Right lobe of liver (tissue), 6 donors: Measurements from ENCODE around the gene PLA2G2C. TPM values are rescaled to one million over a fixed set of nuclear protein-coding genes. Genes with fewer than 3 reads are reported as not detected.

ENCODE experiments used
- ATAC-seq, 4 donors: fragments of 200-7000 bp; cut with Tn5 transposase; one replicate each; pipeline ENCODE4 v1.9.1; 2020; ENCODE audit warnings: mild to moderate bottlenecking in 4 of 4, moderate library complexity in 4 of 4
- DNase-seq, 3 donors: peaks; one replicate each; pipeline ENCODE4 v3.0.0-alpha.2; 2020
- H3K27ac ChIP-seq, 3 donors: fragments of 200-600 bp; one replicate each; pipeline ENCODE4 v1.8.0; 2022
- H3K27me3 ChIP-seq, 2 donors: fragments of 200-600 bp; one replicate each; pipeline ENCODE4 v1.8.0; 2022
- H3K36me3 ChIP-seq, 4 donors: fragments of 200-600 bp; sonication (generic) in 1 of 4; one replicate each; pipeline versions ENCODE4 v1.5.1 to v1.8.0; 2017 to 2022; ENCODE audit warnings: control low read depth in 1 of 4
- H3K4me1 ChIP-seq, 4 donors: fragments of 200-600 bp; sonication (generic) in 1 of 4; one replicate each; pipeline versions ENCODE4 v1.5.1 to v1.8.0; 2017 to 2022; ENCODE audit warnings: control low read depth in 1 of 4
- H3K4me3 ChIP-seq, 3 donors: fragments of 200-600 bp; one replicate each; pipeline ENCODE4 v1.8.0; 2022
- H3K9me3 ChIP-seq, 4 donors: fragments of 200-600 bp; sonication (generic) in 1 of 4; one replicate each; pipeline versions ENCODE4 v1.5.1 to v1.8.0; 2017 to 2022; ENCODE audit warnings: control low read depth in 1 of 4
- CTCF ChIP-seq, 4 donors: fragments of 200-600 bp in 3 of 4; fragments of 450-650 bp in 1 of 4; IDR thresholded peaks; one replicate each; pipeline versions ENCODE4 v1.5.1 to v1.8.0; 2016 to 2022; ENCODE audit warnings: antibody characterized with exemption in 4 of 4, mild to moderate bottlenecking in 2 of 4
- POLR2A ChIP-seq: fragments of 450-650 bp; IDR thresholded peaks from one replicate; pipeline ENCODE4 v1.6.1; 2017; ENCODE audit warnings: antibody characterized with exemption, mild to moderate bottlenecking
- WGBS: methylation state at CpG from one replicate; pipeline ENCODE4 v1.1.6; 2018; ENCODE audit warnings: low coverage, low lambda C conversion rate; ENCODE audit not compliant: insufficient coverage; ENCODE audit errors: missing lambda C conversion rate; 5-methylcytosine and 5-hydroxymethylcytosine counted together
- intact Hi-C, 2 donors: fragments of 100-400 bp; cut with DNase I; formaldehyde crosslinking; loops; one replicate each; pipeline versions ENCODE4 v1.11.2 to v1.14.1; 2022
- total RNA-seq, 6 experiments: library from RNA; depleted of rRNA in 2 of 6; stranded (reverse); fragments of >200 nt in 2 of 6; fragmentation: NEBNext Ultra II Directional in 3 of 6; extraction: Animal tissue kit (Norgen Biotek cat#: 25700) in 3 of 6; gene quantifications; one replicate each; pipeline versions ENCODE4 v1.1.0 to v1.2.4, GENCODE V29; 2016 to 2023
- donor health status: DM: no; HTN: yes; CAD: no.
- donor health status: DM: no; HTN: no; CAD: no.
- donor health status: DM: no; HTN: no; CAD: no.
- donor health status: DM: no; HTN: yes; CAD: no.
- donor health status: DM: no; HTN: yes; CAD: no.

Gene PLA2G2C
- total RNA-seq, 6 experiments from 2014 or later, result not detected

DNA sequence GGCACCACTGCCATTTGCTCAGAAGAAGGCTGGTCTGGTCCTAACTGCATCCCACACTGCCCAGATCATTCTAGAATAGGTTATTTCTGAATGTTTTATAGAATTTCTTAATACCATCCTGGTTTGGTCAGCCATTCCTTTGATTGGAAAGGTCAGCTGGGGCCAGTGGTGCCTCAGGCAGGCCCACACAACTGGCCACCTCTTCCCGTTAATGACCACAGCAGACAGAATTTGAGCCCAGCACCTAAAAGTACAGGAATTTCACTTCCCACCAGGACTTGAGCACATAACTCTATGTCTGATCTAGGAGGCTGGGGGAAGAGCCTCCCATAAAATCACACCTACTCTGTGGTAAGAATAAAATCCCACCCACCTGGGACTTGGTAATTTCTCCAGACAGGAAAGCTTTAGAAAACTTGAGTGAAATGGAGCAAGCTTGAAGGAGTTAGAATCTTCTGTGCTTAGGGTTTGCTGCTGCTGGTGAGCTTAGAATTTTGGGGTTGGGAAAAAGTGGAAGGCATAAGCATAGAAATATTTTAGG lies 6.6 kb upstream of the PLA2G2C start:
- Histone ChIP-seq H3K27me3 (no peaks in the 10 kb centered on the region), H3K4me3 (no peak overlapping the region), H3K27ac (no peak overlapping the region), H3K9me3 (no peaks in the 10 kb centered on the region), H3K36me3 (no peaks in the 10 kb centered on the region), H3K4me1 (peaks cover 0 to 9% (median 0%) of the 10 kb centered on the region in 4 donors)
- DNase-seq (no peak), ATAC-seq (no peak)
- WGBS, result 100% methylated on average over 1 of the region's 1 CpG
- intact Hi-C loops, result no loop called here
- TF ChIP-seq CTCF (IDR thresholded peaks at IDR 0.05) (no peak), POLR2A (no peak)

DNA sequence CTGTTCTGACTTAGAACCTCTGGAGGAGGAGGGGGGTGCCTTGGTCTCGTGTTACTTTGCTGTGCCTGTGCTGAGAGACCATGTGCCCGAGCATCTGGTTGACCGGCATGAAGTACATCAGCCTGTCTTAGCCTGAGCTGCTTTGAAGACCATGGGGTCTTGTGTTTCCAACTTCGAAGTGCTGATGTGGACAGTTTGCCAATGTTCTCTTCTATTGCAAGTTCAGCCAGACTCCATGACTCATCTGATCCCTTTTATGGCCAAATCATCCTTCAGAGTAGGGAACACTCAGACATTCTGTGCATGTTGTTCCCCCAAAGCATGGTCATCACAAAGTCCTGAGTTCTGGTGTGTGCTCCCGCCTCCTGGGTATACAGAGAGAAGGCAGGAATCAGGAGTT lies 6.0 kb upstream of the PLA2G2C start:
- peaks cover 0 to 9% (median under 1%) of the 10 kb centered on the region in 4 donors for H3K4me1 ChIP-seq
- no peak for TF ChIP-seq CTCF (IDR thresholded peaks at IDR 0.05)
- TF ChIP-seq POLR2A, result no peak
- no peak overlapping the region for H3K4me3 ChIP-seq
- DNase-seq (no peak), ATAC-seq (no peak)
- no peaks in the 10 kb centered on the region for H3K36me3 ChIP-seq
- H3K27ac ChIP-seq, result no peak overlapping the region
- no peaks in the 10 kb centered on the region for H3K9me3 ChIP-seq
- intact Hi-C loops, result no loop called here
- 94% methylated on average over 5 of the region's 5 CpGs for WGBS
- H3K27me3 ChIP-seq, result no peaks in the 10 kb centered on the region

DNA sequence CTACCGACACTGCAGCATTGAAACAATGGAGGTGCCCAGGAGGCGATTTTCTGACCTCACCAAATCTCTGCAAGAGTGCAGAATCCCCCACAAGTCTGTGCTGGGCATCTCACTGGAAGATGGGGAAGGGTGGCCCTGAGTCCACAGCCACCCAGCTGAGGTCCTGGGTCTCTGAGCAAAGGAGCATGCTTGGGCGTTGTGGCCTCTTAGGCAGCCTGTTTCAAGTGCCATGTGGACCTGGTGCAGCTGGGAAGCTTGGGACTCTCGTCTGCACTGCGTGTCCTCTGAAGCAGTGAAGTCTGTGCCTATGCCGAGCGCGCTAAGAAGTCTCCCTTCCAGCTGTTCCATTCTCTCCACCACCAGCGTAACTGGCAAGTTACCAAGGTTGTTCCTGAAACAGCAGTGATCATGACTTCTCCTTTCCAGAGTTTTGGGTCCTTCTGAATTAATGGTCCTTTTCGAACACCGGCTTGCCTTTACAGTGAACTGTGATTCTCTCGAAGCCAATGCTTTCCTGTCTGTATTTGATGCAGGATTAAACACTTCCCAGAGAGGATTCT lies 5.0 kb upstream of the PLA2G2C start:
- no peaks in the 10 kb centered on the region for H3K9me3 ChIP-seq
- peaks cover 0 to 20% (median 5%) of the 10 kb centered on the region in 4 donors for H3K4me1 ChIP-seq
- TF ChIP-seq POLR2A (no peak), CTCF (IDR thresholded peaks at IDR 0.05) (no peak)
- DNase-seq, result no peak
- no peak overlapping the region for H3K27ac ChIP-seq
- WGBS, result 89% methylated on average over 5 of the region's 12 CpGs
- no peaks in the 10 kb centered on the region for H3K27me3 ChIP-seq
- H3K4me3 ChIP-seq, result no peak overlapping the region
- intact Hi-C loops, result no loop called here
- H3K36me3 ChIP-seq, result no peaks in the 10 kb centered on the region
- no peak for ATAC-seq

DNA sequence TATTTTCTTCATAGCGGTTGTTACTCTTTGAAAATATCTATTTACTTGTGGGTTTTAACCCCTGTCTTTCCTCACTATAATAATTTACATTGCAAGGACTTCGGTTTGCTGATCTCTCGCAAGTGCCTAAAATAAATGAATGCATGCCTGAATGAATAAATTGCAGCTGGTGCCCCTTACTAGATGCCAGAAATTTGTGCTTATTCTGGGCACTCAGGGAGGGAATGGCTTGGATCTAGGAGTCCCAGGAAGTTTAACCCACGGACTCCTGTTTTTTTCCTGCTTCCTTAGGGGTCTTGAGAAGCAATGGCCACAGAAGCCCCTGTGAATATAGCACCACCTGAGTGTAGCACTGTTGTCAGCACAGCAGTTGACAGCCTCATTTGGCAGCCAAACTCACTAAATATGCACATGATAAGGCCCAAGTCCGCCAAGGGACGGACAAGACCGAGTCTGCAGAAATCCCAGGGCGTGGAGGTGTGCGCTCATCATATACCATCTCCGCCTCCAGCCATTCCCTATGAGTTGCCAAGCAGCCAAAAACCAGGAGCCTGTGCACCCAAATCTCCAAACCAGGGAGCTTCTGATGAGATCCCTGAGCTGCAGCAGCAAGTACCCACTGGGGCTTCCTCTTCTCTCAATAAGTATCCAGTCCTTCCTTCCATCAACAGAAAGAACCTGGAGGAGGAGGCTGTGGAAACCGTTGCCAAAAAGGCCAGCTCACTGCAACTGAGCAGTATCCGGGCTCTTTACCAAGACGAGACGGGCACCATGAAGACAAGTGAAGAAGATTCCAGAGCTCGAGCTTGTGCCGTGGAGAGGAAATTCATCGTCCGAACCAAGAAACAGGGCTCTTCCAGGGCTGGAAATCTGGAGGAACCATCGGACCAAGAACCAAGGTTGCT lies 4.2 kb upstream of the PLA2G2C start:
- ATAC-seq (no peak), DNase-seq (peak in 1 of 3 donors; percentile 14)
- H3K4me1 ChIP-seq, result peaks cover 0 to 28% (median 7%) of the 10 kb centered on the region in 4 donors
- H3K36me3 ChIP-seq, result no peaks in the 10 kb centered on the region
- WGBS, result 91% methylated on average over 12 of the region's 19 CpGs
- TF ChIP-seq POLR2A, result no peak
- no peak for TF ChIP-seq CTCF (IDR thresholded peaks at IDR 0.05)
- no peak overlapping the region for H3K27ac ChIP-seq
- no peaks in the 10 kb centered on the region for H3K9me3 ChIP-seq
- H3K27me3 ChIP-seq, result no peaks in the 10 kb centered on the region
- intact Hi-C loops, result no loop called here
- no peak overlapping the region for H3K4me3 ChIP-seq
